BE2C (cell line): ENCODE measurements around the gene UBE2D3.

ENCODE experiments used
- DNase-seq: peaks from one replicate; pipeline ENCODE4 v3.0.0-alpha.2; 2020
- H3K27me3 ChIP-seq: fragments of 250-450 bp; sonication (Bioruptor Pico); 2 replicates; pipeline ENCODE4 v1.5.1; 2020; ENCODE audit warnings: mild to moderate bottlenecking
- H3K36me3 ChIP-seq: fragments of 250-450 bp; sonication (Bioruptor Pico); 2 replicates; pipeline ENCODE4 v1.5.1; 2020; ENCODE audit warnings: mild to moderate bottlenecking
- H3K4me1 ChIP-seq: fragments of 250-450 bp; sonication (Bioruptor Pico); 2 replicates; pipeline ENCODE4 v1.5.1; 2020
- H3K4me3 ChIP-seq: 2 replicates; pipeline ENCODE4 v1.5.1; 2011; ENCODE audit warnings: low read depth, low read length
- H3K9me3 ChIP-seq: fragments of 250-450 bp; sonication (Bioruptor Pico); 2 replicates; pipeline ENCODE4 v1.5.1; 2020
- CTCF ChIP-seq: IDR thresholded peaks from 2 replicates; pipeline ENCODE4 v1.5.1; 2012; ENCODE audit warnings: mild to moderate bottlenecking, low read depth, low read length

The UBE2D3 gene

GRCh38 chr4:102836596-102836995 lies 9.2 kb upstream of the UBE2D3 start:
- no peaks in the 10 kb centered on the region for H3K36me3 ChIP-seq

GRCh38 chr4:102832667-102833066 lies 5.3 kb upstream of the UBE2D3 start:
- DNase-seq = no peak
- H3K36me3 ChIP-seq = no peaks in the 10 kb centered on the region
- no peak overlapping the region for H3K4me3 ChIP-seq
- no peaks in the 10 kb centered on the region for H3K4me1 ChIP-seq
- H3K9me3 ChIP-seq = no peaks in the 10 kb centered on the region
- H3K27me3 ChIP-seq = no peaks in the 10 kb centered on the region
- no peak for TF ChIP-seq CTCF

More at GRCh38 chr4:102836596-102836995, 9.2 kb upstream of the UBE2D3 start:
- H3K4me3 ChIP-seq = no peak overlapping the region
- no peak for DNase-seq
- H3K27me3 ChIP-seq = no peaks in the 10 kb centered on the region
- H3K9me3 ChIP-seq = no peaks in the 10 kb centered on the region
- no peak for TF ChIP-seq CTCF
- no peaks in the 10 kb centered on the region for H3K4me1 ChIP-seq

GRCh38 chr4:102832105-102832504 lies 4.8 kb upstream of the UBE2D3 start:
- no peak for DNase-seq
- Histone ChIP-seq H3K27me3 (no peaks in the 10 kb centered on the region), H3K36me3 (peaks cover 2% of the 10 kb centered on the region; the same call in 1 of the 2 replicates), H3K9me3 (no peaks in the 10 kb centered on the region), H3K4me3 (no peak overlapping the region), H3K4me1 (no peaks in the 10 kb centered on the region)
- no peak for TF ChIP-seq CTCF

GRCh38 chr4:102829803-102830202 lies 2.5 kb upstream of the UBE2D3 start:
- H3K4me3 ChIP-seq = no peak overlapping the region
- no peaks in the 10 kb centered on the region for H3K9me3 ChIP-seq
- TF ChIP-seq CTCF = no peak

GRCh38 chr4:102828497-102828808 lies 1.1 kb upstream of the UBE2D3 start:
- Histone ChIP-seq H3K36me3 (peaks cover 23% of the 10 kb centered on the region), H3K9me3 (no peaks in the 10 kb centered on the region), H3K4me1 (no peaks in the 10 kb centered on the region), H3K4me3 (peak overlapping the region; percentile 91), H3K27me3 (no peaks in the 10 kb centered on the region)
- TF ChIP-seq CTCF = no peak; the same call in 1 of the 2 replicates
- no peak for DNase-seq

More at GRCh38 chr4:102829803-102830202, 2.5 kb upstream of the UBE2D3 start:
- no peaks in the 10 kb centered on the region for H3K4me1 ChIP-seq
- H3K27me3 ChIP-seq = no peaks in the 10 kb centered on the region
- DNase-seq = no peak
- peaks cover 13% of the 10 kb centered on the region for H3K36me3 ChIP-seq

GRCh38 chr4:102827674-102828496 lies 534 bp upstream of the UBE2D3 start:
- peak; percentile 17; the same call in 1 of the 2 replicates for TF ChIP-seq CTCF
- H3K36me3 ChIP-seq = peaks cover 24% of the 10 kb centered on the region
- H3K4me1 ChIP-seq = no peaks in the 10 kb centered on the region
- peak overlapping the region; percentile 91 for H3K4me3 ChIP-seq
- no peaks in the 10 kb centered on the region for H3K27me3 ChIP-seq
- no peaks in the 10 kb centered on the region for H3K9me3 ChIP-seq
- peak; percentile 99 for DNase-seq
